ENCODE measurements around the gene IFT122. TPM values are rescaled to one million over a fixed set of nuclear protein-coding genes. Genes with fewer than 3 reads are reported as not detected.
A peak's percentile ranks its signal among the peaks of the same experiment; 100 is the strongest.
"Not testable (repeated sequence)": the region's sequence is repeated elsewhere in the genome, so short reads cannot be mapped to it uniquely, and the experiment has no call there.

IFT122 gene
- total RNA-seq, 3 donors from 2014 or later: 43.2 to 60.6 (median 45.8) TPM

- Histone ChIP-seq H3K36me3 (no peaks in the 10 kb centered on the region), H3K9me3 (no peaks in the 10 kb centered on the region), H3K27ac (no peak overlapping the region), H3K4me3 (no peak overlapping the region), H3K4me1 (no peaks in the 10 kb centered on the region), H3K27me3 (no peaks in the 10 kb centered on the region)
- no peak for TF ChIP-seq POLR2A (IDR thresholded peaks at IDR 0.05)
- no peak for TF ChIP-seq POLR2AphosphoS5 (IDR thresholded peaks at IDR 0.05)
- no peak for TF ChIP-seq CTCF (IDR thresholded peaks at IDR 0.05)
- intact Hi-C loops (cut with DNase I; ENCODE audit: low total_unique reads): no loop called here
- peak in 1 of 2 donors; percentile 15 for DNase-seq (ENCODE audit: low spot score in 2 of 2)
Observed at GRCh38 chr3:129412542-129413198, 27.4 kb upstream of the IFT122 start.

- DNase-seq (ENCODE audit: low spot score in 2 of 2); H3K27me3 ChIP-seq; H3K36me3 ChIP-seq; intact Hi-C loops (cut with DNase I; ENCODE audit: low total_unique reads); H3K4me1 ChIP-seq; H3K9me3 ChIP-seq; H3K27ac ChIP-seq; H3K4me3 ChIP-seq: not testable (repeated sequence)
Observed at GRCh38 chr3:129413238-129413637, 26.8 kb upstream of the IFT122 start.

DNA sequence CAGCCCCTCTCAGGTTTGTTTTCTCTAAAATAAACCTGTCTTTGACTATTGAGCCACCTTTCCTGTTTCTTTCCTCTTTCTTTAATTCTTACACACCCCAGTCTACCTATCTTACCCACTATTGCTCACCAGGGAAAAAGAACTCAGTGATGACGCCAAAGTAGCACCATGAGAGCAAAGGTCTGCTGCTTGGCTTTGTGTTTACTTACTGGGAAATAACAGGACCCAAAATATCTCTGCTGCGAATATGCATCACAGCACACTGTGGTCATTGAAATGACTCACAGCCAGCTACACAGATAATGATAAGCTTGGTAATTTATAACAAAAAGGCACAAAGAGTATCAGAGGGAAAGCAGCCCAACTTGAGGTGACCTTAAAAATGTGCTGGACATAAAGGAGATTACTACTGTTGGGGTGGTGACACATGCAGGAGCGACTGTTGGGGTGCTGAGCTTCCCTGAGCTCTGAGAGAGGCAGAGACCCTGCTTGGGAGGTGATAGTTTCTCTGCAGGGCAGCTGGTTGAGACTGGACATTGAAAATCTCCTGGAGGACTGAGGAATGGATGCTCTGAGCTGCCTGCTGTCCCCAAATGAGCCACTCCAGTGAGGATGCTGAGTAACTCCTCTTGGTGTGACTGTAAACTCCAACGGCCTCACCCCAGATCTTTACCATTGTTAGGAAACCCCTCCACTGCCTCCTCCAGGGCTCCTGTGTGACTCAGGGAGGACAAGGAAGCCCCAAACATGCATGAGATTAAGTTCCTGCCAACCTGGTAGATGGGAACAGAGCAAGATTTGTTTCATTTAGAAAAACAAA is 26.1 kb upstream of the IFT122 start:
- intact Hi-C loops (cut with DNase I; ENCODE audit: low total_unique reads): no loop called here
- Histone ChIP-seq H3K36me3 (no peaks in the 10 kb centered on the region), H3K9me3 (no peaks in the 10 kb centered on the region), H3K27ac (no peak overlapping the region), H3K27me3 (no peaks in the 10 kb centered on the region), H3K4me1 (no peaks in the 10 kb centered on the region), H3K4me3 (no peak overlapping the region)
- TF ChIP-seq CTCF (IDR thresholded peaks at IDR 0.05): no peak
- TF ChIP-seq POLR2A (IDR thresholded peaks at IDR 0.05): no peak
- no peak for TF ChIP-seq POLR2AphosphoS5 (IDR thresholded peaks at IDR 0.05)
- peak in 1 of 2 donors; percentile 17 for DNase-seq (ENCODE audit: low spot score in 2 of 2)

- H3K27ac ChIP-seq: no peak overlapping the region
- TF ChIP-seq CTCF (IDR thresholded peaks at IDR 0.05) (no peak), POLR2A (IDR thresholded peaks at IDR 0.05) (no peak), POLR2AphosphoS5 (IDR thresholded peaks at IDR 0.05) (no peak)
- intact Hi-C loops (cut with DNase I; ENCODE audit: low total_unique reads): no loop called here
- no peaks in the 10 kb centered on the region for H3K27me3 ChIP-seq
- H3K4me3 ChIP-seq: no peak overlapping the region
- H3K36me3 ChIP-seq: no peaks in the 10 kb centered on the region
- DNase-seq (ENCODE audit: low spot score in 2 of 2): no peak
- no peaks in the 10 kb centered on the region for H3K9me3 ChIP-seq
- no peaks in the 10 kb centered on the region for H3K4me1 ChIP-seq
Observed at GRCh38 chr3:129415378-129415777, 24.6 kb upstream of the IFT122 start.

DNA sequence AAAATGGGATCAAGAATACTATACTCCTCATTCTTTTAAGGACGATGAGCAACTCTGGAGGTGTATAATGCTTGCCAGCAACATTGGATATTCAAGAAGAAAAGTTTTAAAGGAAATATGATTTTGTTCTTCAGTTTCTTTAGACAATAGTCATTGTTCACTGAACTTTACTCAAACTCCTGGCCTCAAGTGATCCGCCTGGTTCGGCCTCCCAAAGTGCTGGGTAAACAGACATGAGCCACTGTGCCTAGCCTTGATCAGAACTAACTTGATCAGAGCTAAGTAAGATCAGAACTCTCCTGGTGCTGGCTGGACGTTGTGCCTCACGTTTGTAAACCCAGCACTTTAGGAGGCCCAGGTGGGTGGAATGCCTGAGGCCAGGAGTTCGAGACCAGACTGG is 24.2 kb upstream of the IFT122 start:
- Histone ChIP-seq H3K27ac (no peak overlapping the region), H3K4me1 (no peaks in the 10 kb centered on the region), H3K27me3 (no peaks in the 10 kb centered on the region), H3K36me3 (no peaks in the 10 kb centered on the region), H3K4me3 (no peak overlapping the region), H3K9me3 (no peaks in the 10 kb centered on the region)
- TF ChIP-seq CTCF (IDR thresholded peaks at IDR 0.05) (no peak), POLR2AphosphoS5 (IDR thresholded peaks at IDR 0.05) (no peak), POLR2A (IDR thresholded peaks at IDR 0.05) (no peak)
- intact Hi-C loops (cut with DNase I; ENCODE audit: low total_unique reads): no loop called here
- peak in 1 of 2 donors; percentile 37 for DNase-seq (ENCODE audit: low spot score in 2 of 2)
